ENCODE measurements around the gene KHSRP. TPM values are rescaled to one million over a fixed set of nuclear protein-coding genes. Genes with fewer than 3 reads are reported as not detected.

KHSRP gene
- total and polyA plus RNA-seq, 2 of the 13 experiments (the other 11 are each of a cell fraction or from before 2014, with no cell fraction given), result 72.1 to 129 TPM

DNA sequence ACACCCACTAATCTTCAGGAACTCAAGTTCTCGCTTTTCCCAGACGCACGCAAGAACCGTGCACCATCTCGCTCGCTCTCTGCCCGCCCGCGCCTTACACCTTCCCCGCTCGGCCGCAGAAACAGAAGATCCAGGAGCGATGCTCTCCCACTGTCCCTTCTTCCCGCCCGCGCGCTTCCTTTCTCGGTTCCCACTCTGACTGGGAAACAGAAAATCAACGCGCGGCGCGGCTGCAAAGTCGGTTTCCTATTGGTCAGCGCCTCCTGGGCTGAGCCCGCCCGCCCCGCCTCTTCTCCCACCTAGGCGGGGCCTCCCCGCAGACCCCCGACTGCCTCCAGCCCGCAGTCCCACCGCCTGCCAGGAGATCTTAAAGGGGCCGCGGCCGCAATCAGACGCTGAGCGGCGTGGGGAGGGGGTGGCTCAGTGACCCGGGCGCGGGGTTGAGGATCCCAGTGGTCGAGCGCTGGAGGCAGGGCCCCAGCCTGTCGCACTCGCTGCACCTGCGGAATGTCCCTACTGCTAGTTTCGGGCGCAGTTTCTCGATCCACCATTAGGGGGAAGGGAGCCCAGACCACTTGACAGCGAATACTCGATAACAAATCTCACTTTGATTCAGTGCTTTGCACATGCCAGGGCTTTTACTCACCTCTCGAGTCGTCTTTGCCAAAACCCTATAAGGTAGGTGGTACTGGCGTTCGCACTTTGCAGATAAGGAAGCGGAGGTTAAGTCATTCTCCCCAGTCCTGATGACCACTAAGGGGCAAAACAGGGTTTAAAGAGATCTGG lies 35.7 kb upstream of the KHSRP start (continued):
- TF ChIP-seq RFXAP (CRISPR knock-in tag; IDR thresholded peaks at IDR 0.05; ENCODE audit: borderline replicate concordance), result peak; percentile 73; the same call in 1 of the 2 replicates
- TF ChIP-seq ZNF790 (CRISPR knock-in tag; IDR thresholded peaks at IDR 0.05; ENCODE audit: borderline replicate concordance), result no peak
- TF ChIP-seq, protein P1, sequence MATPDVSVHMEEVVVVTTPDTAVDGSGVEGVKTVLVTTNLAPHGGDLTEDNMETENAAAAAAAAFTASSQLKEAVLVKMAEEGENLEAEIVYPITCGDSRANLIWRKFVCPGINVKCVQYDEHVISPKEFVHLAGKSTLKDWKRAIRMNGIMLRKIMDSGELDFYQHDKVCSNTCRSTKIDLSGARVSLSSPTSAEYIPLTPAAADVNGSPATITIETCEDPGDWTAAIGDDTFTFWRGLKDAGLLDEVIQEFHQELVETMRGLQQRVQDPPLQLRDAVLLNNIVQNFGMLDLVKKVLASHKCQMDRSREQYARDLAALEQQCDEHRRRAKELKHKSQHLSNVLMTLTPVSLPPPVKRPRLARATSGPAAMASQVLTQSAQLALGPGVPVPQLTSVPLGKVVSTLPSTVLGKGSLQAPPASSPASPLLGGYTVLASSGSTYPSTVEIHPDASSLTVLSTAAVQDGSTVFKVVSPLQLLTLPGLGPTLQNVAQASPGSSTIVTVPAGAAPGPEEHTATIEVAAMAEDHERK (CRISPR knock-in tag; IDR thresholded peaks at IDR 0.05; ENCODE audit: low read depth), result no peak
- no peak for TF ChIP-seq ZNF263 (CRISPR knock-in tag; IDR thresholded peaks at IDR 0.05)
- TF ChIP-seq, protein P2, sequence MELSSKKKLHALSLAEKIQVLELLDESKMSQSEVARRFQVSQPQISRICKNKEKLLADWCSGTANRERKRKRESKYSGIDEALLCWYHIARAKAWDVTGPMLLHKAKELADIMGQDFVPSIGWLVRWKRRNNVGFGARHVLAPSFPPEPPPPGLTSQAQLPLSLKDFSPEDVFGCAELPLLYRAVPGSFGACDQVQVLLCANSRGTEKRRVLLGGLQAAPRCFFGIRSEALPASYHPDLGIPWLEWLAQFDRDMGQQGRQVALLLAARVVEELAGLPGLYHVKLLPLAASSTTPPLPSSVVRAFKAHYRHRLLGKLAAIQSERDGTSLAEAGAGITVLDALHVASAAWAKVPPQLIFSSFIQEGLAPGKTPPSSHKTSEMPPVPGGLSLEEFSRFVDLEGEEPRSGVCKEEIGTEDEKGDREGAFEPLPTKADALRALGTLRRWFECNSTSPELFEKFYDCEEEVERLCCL (CRISPR knock-in tag; IDR thresholded peaks at IDR 0.05; ENCODE audit: borderline replicate concordance), result no peak
- no peak for TF ChIP-seq MIER3 (CRISPR knock-in tag; IDR thresholded peaks at IDR 0.05; ENCODE audit: borderline replicate concordance)
- TF ChIP-seq, protein P3, sequence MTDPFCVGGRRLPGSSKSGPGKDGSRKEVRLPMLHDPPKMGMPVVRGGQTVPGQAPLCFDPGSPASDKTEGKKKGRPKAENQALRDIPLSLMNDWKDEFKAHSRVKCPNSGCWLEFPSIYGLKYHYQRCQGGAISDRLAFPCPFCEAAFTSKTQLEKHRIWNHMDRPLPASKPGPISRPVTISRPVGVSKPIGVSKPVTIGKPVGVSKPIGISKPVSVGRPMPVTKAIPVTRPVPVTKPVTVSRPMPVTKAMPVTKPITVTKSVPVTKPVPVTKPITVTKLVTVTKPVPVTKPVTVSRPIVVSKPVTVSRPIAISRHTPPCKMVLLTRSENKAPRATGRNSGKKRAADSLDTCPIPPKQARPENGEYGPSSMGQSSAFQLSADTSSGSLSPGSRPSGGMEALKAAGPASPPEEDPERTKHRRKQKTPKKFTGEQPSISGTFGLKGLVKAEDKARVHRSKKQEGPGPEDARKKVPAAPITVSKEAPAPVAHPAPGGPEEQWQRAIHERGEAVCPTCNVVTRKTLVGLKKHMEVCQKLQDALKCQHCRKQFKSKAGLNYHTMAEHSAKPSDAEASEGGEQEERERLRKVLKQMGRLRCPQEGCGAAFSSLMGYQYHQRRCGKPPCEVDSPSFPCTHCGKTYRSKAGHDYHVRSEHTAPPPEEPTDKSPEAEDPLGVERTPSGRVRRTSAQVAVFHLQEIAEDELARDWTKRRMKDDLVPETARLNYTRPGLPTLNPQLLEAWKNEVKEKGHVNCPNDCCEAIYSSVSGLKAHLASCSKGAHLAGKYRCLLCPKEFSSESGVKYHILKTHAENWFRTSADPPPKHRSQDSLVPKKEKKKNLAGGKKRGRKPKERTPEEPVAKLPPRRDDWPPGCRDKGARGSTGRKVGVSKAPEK (CRISPR knock-in tag; IDR thresholded peaks at IDR 0.05; ENCODE audit: borderline replicate concordance), result no peak
- TF ChIP-seq ZNF343 (CRISPR knock-in tag; IDR thresholded peaks at IDR 0.05), result peak; percentile 64; the same call in 1 of the 2 replicates
- 0 out of 2 replicates have a peak, but pooled peaks have one; percentile 41 for TF ChIP-seq ISL2 (CRISPR knock-in tag; IDR thresholded peaks at IDR 0.05)
- TF ChIP-seq, protein P4, sequence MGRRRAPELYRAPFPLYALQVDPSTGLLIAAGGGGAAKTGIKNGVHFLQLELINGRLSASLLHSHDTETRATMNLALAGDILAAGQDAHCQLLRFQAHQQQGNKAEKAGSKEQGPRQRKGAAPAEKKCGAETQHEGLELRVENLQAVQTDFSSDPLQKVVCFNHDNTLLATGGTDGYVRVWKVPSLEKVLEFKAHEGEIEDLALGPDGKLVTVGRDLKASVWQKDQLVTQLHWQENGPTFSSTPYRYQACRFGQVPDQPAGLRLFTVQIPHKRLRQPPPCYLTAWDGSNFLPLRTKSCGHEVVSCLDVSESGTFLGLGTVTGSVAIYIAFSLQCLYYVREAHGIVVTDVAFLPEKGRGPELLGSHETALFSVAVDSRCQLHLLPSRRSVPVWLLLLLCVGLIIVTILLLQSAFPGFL (CRISPR knock-in tag; IDR thresholded peaks at IDR 0.05), result no peak
- no peak for TF ChIP-seq KLF11 (CRISPR knock-in tag; IDR thresholded peaks at IDR 0.05)
- no peak for TF ChIP-seq ZNF776 (CRISPR knock-in tag; IDR thresholded peaks at IDR 0.05)
- TF ChIP-seq ZNF713 (CRISPR knock-in tag; IDR thresholded peaks at IDR 0.05), result no peak
- TF ChIP-seq EP300 (IDR thresholded peaks at IDR 0.05; ENCODE audit: low read depth in 2 of 2, low read length in 2 of 2), result no peak
- TF ChIP-seq EP300 (CRISPR knock-in tag; IDR thresholded peaks at IDR 0.05; ENCODE audit: borderline replicate concordance), result 0 out of 2 replicates have a peak, but pooled peaks have one; percentile 48
- TF ChIP-seq FOXO1 (CRISPR knock-in tag; IDR thresholded peaks at IDR 0.05), result no peak
- TF ChIP-seq NFATC3 (CRISPR knock-in tag; IDR thresholded peaks at IDR 0.05), result no peak
- no peak for TF ChIP-seq ZNF17 (CRISPR knock-in tag; IDR thresholded peaks at IDR 0.05)
- TF ChIP-seq ESRRA (CRISPR knock-in tag; IDR thresholded peaks at IDR 0.05; ENCODE audit: low read depth), result no peak
